Loucy (cell line): Measurements from ENCODE around the gene C2CD4B.

ENCODE experiments used
- EZH2phosphoT487 ChIP-seq: fragments of 200-600 bp; IDR thresholded peaks from 2 replicates; pipeline ENCODE4 v1.6.1; 2018; ENCODE audit warnings: antibody characterized with exemption, mild to moderate bottlenecking, moderate library complexity, borderline replicate concordance
- TF ChIP-seq, protein P1 (sequence below): fragments of 200-600 bp; sonication (generic); conservative IDR thresholded peaks from 2 replicates; pipeline ENCODE4 v1.5.1; 2014; ENCODE audit warnings: mild to moderate bottlenecking, antibody characterized with exemption, low read length

DNA sequence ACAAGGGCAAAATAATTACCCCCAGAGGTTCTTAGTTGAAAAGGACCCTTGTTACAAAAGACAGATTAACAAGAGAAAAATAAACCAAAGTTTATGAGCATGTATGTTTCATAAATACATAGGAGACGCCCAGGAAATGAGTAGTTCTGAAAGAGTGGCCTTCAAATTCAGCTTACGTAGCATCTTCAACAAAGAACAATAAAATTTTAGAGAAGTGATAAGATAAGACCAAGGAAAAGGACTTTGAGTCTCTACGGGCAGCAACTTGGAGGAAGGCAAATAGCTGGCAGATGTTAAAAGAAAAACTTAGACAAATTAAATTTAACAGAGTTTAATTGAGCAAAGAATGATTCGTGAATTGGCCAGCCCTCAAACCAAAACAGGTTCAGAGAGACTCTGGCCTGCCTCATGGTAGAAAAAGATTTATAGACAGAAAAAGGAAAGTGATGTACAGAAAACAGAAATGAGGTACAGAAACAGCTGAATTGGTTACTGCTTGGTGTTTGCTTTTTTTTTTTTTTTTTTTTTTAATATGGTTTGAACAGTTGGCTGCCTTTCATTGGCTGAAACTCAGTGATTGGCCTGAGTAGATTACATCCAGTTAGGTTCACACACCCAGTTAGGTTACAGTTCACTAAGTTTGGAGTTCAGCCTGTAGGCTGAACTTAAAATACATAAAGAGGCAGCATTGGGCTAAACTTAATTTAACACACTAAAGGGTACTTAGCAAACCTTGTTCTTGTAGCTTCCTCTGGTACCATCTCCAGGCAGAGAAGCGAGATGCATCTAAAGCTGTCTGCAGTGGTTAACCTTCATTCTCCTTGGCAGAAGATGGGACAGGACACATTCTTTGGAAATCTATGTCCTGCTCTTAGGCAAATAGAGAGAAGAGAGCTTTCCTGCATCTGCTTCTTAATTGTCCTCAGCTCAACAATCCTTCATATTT is 23.2 kb downstream of the C2CD4B start:
- TF ChIP-seq, protein P1, sequence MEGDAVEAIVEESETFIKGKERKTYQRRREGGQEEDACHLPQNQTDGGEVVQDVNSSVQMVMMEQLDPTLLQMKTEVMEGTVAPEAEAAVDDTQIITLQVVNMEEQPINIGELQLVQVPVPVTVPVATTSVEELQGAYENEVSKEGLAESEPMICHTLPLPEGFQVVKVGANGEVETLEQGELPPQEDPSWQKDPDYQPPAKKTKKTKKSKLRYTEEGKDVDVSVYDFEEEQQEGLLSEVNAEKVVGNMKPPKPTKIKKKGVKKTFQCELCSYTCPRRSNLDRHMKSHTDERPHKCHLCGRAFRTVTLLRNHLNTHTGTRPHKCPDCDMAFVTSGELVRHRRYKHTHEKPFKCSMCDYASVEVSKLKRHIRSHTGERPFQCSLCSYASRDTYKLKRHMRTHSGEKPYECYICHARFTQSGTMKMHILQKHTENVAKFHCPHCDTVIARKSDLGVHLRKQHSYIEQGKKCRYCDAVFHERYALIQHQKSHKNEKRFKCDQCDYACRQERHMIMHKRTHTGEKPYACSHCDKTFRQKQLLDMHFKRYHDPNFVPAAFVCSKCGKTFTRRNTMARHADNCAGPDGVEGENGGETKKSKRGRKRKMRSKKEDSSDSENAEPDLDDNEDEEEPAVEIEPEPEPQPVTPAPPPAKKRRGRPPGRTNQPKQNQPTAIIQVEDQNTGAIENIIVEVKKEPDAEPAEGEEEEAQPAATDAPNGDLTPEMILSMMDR: no peak
- no peak for TF ChIP-seq EZH2phosphoT487
